ENCODE data around the gene CD99L2.

CD99L2 gene

DNA sequence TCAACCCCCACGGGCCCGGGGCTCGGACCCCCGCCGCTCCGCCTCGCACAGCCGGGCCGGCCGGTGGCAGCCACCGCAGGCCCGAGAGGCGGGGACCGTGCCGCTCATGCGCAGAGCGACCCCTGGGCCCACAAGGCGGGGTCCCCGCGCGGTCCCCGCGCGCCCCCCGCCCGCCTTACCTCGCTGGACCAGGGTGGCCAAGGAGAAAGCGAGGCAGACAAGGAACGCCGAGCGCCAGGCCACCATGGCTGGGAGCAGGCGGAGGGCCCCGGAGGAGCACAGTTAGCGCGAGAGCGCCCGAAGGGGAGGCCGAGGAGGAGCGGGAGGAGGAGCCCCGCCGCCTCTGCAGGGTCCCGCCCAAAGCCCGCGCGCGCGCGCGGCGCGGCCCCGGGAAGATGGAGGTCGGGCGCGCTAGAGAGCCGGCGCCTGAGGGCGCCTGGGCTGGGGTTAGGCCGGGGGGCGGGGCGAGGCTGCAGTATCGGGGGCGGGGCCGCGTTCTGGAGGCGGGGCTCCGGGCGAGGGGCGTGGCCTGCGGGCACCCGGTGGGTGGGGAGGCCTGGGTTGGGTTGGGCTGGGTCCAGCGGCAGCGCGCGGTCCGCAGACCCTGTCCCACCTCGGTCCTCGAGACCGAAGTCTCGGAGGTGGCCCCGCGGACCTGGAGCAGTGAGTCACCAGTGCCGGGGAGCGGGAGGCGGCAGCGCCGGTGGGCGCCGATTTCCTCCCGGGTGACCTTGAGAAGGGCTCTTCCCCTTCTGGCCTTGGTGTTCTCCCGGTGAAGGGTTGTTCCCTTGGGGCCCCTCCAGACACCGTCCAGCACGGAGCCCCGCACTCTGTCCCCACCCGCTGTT, at the start of gene CD99L2:
Gene CD99L2, minus strand, starts transcription at position 326 of the 848 bp plus-strand sequence. Its CDS starts 80 bp downstream, at position 246.
- peak; percentile 82 to 85 for DNase-seq

DNA sequence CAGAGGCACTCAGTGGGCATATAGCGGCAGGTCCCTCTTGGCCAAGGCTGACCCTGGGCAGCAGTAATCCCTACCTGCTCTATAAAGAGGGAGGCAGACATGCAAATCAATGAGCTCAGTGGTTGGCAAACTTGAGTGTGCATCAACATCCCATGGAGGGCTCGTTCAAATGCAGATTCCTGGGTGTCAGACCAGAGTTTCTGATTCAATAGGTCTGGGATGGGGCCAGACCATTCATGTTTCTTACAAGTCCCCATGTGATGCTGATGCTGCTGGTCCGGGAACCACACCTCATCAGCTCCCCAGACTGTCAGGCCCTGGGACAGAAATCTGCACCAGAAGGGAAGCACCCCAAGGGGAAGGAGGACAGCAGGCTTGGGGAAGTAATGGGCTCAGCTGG, 45.8 kb upstream of the CD99L2 start:
- DNase-seq = no peak

GRCh38 chrX:150942942-150943594, 44.6 kb upstream of the CD99L2 start:
- no peak for DNase-seq

GRCh38 chrX:150941580-150941979, 43.1 kb upstream of the CD99L2 start:
- no peak for DNase-seq

DNA sequence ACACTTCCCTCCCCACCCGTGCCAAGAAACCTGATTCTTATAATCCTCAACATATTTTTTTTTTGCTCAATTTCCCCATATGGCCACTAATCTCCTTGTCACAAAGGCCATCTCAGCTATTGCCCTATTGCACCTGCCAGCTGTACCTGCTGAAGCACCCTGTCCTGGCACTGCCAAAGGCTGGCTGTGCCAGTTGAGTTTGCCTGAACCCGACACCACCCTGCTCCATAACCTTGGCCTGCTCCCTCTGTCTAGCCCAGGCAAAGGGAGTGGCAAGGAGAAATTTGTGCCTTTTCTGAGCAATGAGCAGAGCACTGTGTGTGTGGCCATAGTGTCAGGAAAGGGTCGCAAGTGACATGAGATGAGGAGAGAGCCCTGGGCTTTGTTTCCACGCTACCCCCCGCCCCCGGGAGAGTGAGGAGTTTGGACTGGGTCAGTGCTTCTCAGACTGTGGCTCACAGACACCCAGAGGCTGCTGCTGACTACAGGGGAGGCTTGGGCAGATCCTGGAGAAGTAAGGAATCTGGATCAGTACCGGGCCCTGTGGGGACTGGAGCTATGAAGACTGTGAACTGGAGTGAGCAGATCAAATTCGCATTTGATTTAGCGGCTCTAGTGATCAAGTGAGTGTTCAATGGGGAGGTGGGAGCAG, 42.5 kb upstream of the CD99L2 start:
- DNase-seq = no peak

- DNase-seq = no peak
These were observed 38.1 kb upstream of the CD99L2 start for GRCh38 chrX:150936556-150936955.

DNA sequence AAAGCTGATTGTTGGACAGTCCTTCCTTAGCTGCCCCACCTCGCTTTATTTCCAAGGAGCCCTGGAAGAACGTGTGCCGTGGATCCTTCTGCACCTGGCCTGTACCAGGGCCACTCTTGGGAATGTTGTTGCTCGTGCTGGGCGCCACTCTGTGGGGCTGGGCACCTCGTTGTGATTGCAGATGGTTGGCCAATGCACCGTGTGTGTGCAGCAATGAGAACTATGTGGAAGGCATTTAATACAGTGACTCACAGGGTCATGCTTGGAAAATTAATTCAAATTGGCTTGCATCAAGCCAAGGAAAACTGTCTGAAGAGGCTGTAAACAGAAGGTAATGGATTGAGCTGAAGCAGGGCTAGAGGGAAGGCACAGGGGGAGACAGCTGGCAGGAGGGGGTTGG, 37.0 kb upstream of the CD99L2 start:
- no peak for DNase-seq

- DNase-seq = no peak
These were observed 36.0 kb upstream of the CD99L2 start for GRCh38 chrX:150934453-150934852.

DNA sequence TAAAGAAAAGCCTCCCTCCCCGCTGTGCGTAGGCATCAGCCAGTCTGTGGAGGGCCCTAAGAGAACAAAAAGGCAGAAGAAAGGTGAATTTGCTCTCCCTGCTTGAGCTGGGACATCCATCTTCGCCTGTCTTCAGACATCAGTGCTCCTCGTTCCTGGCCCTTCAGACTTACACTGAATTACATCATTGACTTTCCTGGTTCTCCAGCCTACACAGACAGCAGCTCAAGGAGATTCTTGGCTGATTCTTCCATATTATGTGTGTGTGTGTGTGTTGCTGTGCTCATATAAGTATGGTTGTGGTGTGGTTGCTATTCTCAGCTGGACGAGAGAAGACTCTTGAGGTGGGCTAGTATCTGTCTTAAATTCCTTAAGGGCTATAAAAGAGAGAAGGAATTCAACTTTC, 35.5 kb upstream of the CD99L2 start:
- DNase-seq = no peak

DNA sequence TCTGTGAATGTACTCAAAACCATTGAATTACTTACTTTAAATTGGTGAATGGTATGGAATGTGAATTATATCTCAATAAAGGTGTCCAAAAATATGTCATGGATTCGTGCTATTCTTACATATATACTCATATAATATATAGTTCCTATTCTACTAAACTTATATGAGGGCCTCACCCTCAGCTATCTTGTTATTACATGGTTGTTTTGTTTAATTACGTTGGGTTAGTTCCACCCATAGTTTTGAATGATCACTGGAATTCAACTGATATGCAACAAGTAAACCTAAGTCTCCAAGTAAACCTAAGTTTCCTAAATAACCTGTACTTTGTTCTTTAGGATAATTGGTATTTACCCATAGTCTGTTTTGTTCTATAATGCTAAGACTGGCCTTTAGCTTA, 30.6 kb upstream of the CD99L2 start:
- no peak for DNase-seq

DNA sequence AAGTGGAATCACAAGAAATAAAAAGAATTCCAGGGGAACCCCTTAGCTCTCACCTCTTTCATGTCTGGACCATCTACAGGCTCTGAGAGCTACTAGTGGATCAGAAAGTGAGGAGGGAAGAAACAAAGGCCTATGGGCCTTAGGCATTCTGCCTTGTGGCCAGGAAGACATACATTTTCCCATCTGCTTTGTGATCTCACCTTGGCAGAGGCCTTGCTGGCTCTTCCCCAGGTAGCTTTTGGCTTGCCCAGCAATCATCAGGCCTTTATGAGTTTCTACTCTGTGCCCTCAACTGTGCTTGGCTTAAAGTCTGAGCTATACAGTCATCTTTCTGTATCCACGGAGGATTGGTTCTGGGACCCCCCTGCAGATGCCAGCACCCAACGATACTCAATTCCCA, 28.3 kb upstream of the CD99L2 start:
- no peak for DNase-seq

- DNase-seq = no peak
These were observed 27.8 kb upstream of the CD99L2 start for GRCh38 chrX:150926304-150926703.

GRCh38 chrX:150919401-150919800, 20.9 kb upstream of the CD99L2 start:
- no peak for DNase-seq

- DNase-seq = no peak
These were observed 15.0 kb upstream of the CD99L2 start for GRCh38 chrX:150913511-150913910.

- DNase-seq = no peak
These were observed 9.0 kb upstream of the CD99L2 start for GRCh38 chrX:150907474-150907873.

DNA sequence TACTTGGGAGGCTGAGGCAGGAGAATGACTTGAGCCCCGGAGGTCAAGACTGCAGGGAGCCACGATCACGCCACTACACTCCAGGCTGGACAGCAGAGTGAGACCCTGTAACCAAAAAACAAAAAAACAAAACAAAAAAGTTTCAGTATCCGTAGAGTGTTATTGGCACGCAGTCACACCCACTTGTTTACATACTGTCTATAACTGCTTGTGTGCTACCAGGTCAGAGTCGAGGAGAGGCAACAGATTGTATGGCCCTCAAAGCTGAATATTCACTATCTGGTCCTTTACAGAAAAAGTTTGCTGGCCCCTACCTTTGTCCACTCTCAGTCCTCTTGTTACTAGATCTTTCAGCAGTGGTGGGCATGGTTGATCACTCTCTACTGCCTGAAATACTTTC, 8.2 kb upstream of the CD99L2 start:
- DNase-seq = no peak

- DNase-seq = no peak
These were observed 6.8 kb upstream of the CD99L2 start for GRCh38 chrX:150905293-150905692.

- DNase-seq = no peak
These were observed 4.6 kb upstream of the CD99L2 start for GRCh38 chrX:150903110-150903508.

- DNase-seq = no peak
These were observed 4.1 kb upstream of the CD99L2 start for GRCh38 chrX:150902434-150903109.

GRCh38 chrX:150899191-150899757, 806 bp upstream of the CD99L2 start:
- DNase-seq = peak; percentile 1 to 2

DNA sequence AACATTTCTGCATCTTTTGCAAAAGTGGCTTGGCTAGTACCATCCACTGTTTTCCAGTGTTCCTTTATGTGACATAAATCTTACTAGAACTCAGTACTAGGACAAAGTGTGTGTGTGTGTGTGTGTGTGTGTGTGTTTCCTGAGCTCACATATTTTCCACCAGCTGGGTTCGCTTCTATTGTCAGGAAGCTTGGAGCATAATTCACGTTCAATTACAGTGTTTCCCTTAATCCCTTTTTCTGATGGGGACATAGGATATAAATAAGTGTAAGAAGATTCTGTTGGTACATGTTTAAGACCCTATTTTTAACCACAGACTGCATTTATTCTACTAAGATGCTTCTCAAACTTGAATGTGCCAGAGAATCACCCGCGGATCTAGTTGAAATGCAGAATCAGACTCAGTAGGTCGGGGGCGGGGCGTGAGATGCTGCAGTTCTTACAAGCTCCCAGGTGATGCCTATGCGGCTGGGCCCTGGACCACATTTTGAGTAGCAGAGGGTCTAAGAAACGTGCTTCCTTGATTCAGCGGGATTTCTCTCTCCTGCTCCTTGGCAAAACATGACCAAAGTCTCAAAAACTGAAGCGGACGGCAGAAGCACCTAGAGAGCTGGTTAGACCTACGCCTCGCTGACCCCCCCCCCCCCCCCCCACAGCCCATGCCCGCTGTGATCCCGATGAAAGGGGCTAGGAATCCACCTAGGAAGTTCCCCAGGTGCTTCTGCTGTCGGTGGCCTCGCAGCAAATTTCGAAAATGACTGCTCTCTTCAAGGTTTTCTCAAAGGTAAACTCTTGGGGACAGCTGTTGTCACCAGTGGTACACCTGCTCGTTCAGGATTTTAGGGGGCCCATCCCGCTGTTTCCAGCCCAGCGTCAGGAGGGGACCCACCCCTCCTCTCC, 797 bp downstream of the CD99L2 start:
- DNase-seq = peak; percentile 42 to 46

- no peak for DNase-seq
These were observed 1.8 kb downstream of the CD99L2 start for GRCh38 chrX:150896632-150897031.
